CD4-positive, alpha-beta T cell treated with Interleukin-15 for 1 hour (primary cell): ENCODE results near the gene TTC8.

Experiments used
- DNase-seq: peaks from one replicate; pipeline ENCODE4 v3.0.0-alpha.2; 2020

TTC8 gene

GRCh38 chr14:88870777-88871176 is 46.3 kb downstream of the TTC8 start:
- DNase-seq = no peak

GRCh38 chr14:88871429-88871828 is 47.0 kb downstream of the TTC8 start:
- DNase-seq = no peak

- DNase-seq = no peak
Observed at GRCh38 chr14:88872976-88873375, 48.5 kb downstream of the TTC8 start.

- DNase-seq = no peak
Observed at GRCh38 chr14:88877192-88877591, 52.7 kb downstream of the TTC8 start.

GRCh38 chr14:88879022-88879421 is 54.6 kb downstream of the TTC8 start:
- DNase-seq = no peak

GRCh38 chr14:88882236-88882635 is 57.8 kb downstream of the TTC8 start:
- DNase-seq = no peak

- DNase-seq = no peak
Observed at GRCh38 chr14:88895116-88895515, 70.7 kb downstream of the TTC8 start.

- no peak for DNase-seq
Observed at GRCh38 chr14:88901189-88901588, 76.7 kb downstream of the TTC8 start.

GRCh38 chr14:88901991-88902390 is 77.5 kb downstream of the TTC8 start:
- no peak for DNase-seq

GRCh38 chr14:88902850-88903249 is 78.4 kb downstream of the TTC8 start:
- no peak for DNase-seq

- no peak for DNase-seq
Observed at GRCh38 chr14:88904206-88904647, 79.8 kb downstream of the TTC8 start.

- DNase-seq = no peak
Observed at GRCh38 chr14:88904864-88905263, 80.4 kb downstream of the TTC8 start.

- DNase-seq = no peak
Observed at GRCh38 chr14:88908216-88908615, 83.8 kb downstream of the TTC8 start.

- no peak for DNase-seq
Observed at GRCh38 chr14:88910386-88910785, 85.9 kb downstream of the TTC8 start.

GRCh38 chr14:88911809-88912208 is 87.4 kb downstream of the TTC8 start:
- no peak for DNase-seq

- DNase-seq = no peak
Observed at GRCh38 chr14:88914956-88915355, 90.5 kb downstream of the TTC8 start.

- no peak for DNase-seq
Observed at GRCh38 chr14:88919502-88919901, 95.1 kb downstream of the TTC8 start.
